DMS79 treated with DMSO at 0.1 percent for 48 hours (cell line): ENCODE data around the gene CLMP.

Experiments used
- DNase-seq: peaks from one replicate; lab custom pipeline; 2025; lab: John Stamatoyannopoulos, UW

CLMP gene

GRCh38 chr11:123195188-123196059 lies at the start of gene CLMP:
Gene CLMP, minus strand, starts transcription at chr11:123195248. Its CDS starts 308 bp downstream, at chr11:123194940.
- peak; percentile 74 for DNase-seq

GRCh38 chr11:123241874-123242543 lies 47.0 kb upstream of the CLMP start:
- DNase-seq = no peak

- DNase-seq = no peak
Observed at GRCh38 chr11:123241294-123241693, 46.2 kb upstream of the CLMP start.

- no peak for DNase-seq
Observed at GRCh38 chr11:123239191-123240150, 44.4 kb upstream of the CLMP start.

GRCh38 chr11:123238297-123238696 lies 43.2 kb upstream of the CLMP start:
- DNase-seq = no peak

- DNase-seq = no peak
Observed at GRCh38 chr11:123236879-123237278, 41.8 kb upstream of the CLMP start.

- DNase-seq = no peak
Observed at GRCh38 chr11:123235656-123236261, 40.7 kb upstream of the CLMP start.

GRCh38 chr11:123235117-123235655 lies 40.1 kb upstream of the CLMP start:
- no peak for DNase-seq

- no peak for DNase-seq
Observed at GRCh38 chr11:123233975-123234334, 38.9 kb upstream of the CLMP start.

- no peak for DNase-seq
Observed at GRCh38 chr11:123233280-123233974, 38.4 kb upstream of the CLMP start.

GRCh38 chr11:123231777-123232176 lies 36.7 kb upstream of the CLMP start:
- no peak for DNase-seq

GRCh38 chr11:123231256-123231655 lies 36.2 kb upstream of the CLMP start:
- DNase-seq = no peak

GRCh38 chr11:123230346-123230745 lies 35.3 kb upstream of the CLMP start:
- DNase-seq = no peak

GRCh38 chr11:123228496-123229163 lies 33.6 kb upstream of the CLMP start:
- no peak for DNase-seq

GRCh38 chr11:123227763-123228495 lies 32.9 kb upstream of the CLMP start:
- DNase-seq = no peak

- DNase-seq = no peak
Observed at GRCh38 chr11:123221584-123221983, 26.5 kb upstream of the CLMP start.

- no peak for DNase-seq
Observed at GRCh38 chr11:123221096-123221561, 26.1 kb upstream of the CLMP start.

- no peak for DNase-seq
Observed at GRCh38 chr11:123219066-123219690, 24.1 kb upstream of the CLMP start.

- DNase-seq = no peak
Observed at GRCh38 chr11:123218451-123218850, 23.4 kb upstream of the CLMP start.
